HG03097 (cell line): Measurements from ENCODE around the gene NMB.
A peak's percentile ranks its signal among the peaks of the same experiment; 100 is the strongest.
"Not testable (repeated sequence)": the region's sequence is repeated elsewhere in the genome, so short reads cannot be mapped to it uniquely, and the experiment has no call there.

ENCODE experiments used
- ATAC-seq: cut with Tn5 transposase; IDR thresholded peaks from one replicate; pipeline ENCODE4 v1.9.1; 2021; ENCODE audit not compliant: unreplicated experiment, low FRiP score

The NMB gene

GRCh38 chr15:84658080-84658787, at the start of gene NMB:
TSS of gene NMB (minus strand) at chr15:84658199. CDS start at chr15:84658152, 47 bp downstream.
- ATAC-seq, result peak; percentile 68

GRCh38 chr15:84703808-84704207, 45.8 kb upstream of the NMB start:
- no peak for ATAC-seq

GRCh38 chr15:84702961-84703482, 45.0 kb upstream of the NMB start:
- no peak for ATAC-seq

- no peak for ATAC-seq
Observed at GRCh38 chr15:84699538-84700191, 41.7 kb upstream of the NMB start.

- ATAC-seq, result no peak
Observed at GRCh38 chr15:84697236-84697990, 39.4 kb upstream of the NMB start.

- no peak for ATAC-seq
Observed at GRCh38 chr15:84696757-84697156, 38.8 kb upstream of the NMB start.

GRCh38 chr15:84690342-84690741, 32.3 kb upstream of the NMB start:
- ATAC-seq, result no peak

GRCh38 chr15:84689858-84690257, 31.9 kb upstream of the NMB start:
- ATAC-seq, result no peak

- ATAC-seq, result not testable (repeated sequence)
Observed at GRCh38 chr15:84686446-84686845, 28.4 kb upstream of the NMB start.

- ATAC-seq, result no peak
Observed at GRCh38 chr15:84685304-84685703, 27.3 kb upstream of the NMB start.

GRCh38 chr15:84684092-84684491, 26.1 kb upstream of the NMB start:
- ATAC-seq, result no peak

- ATAC-seq, result no peak
Observed at GRCh38 chr15:84681831-84682230, 23.8 kb upstream of the NMB start.

GRCh38 chr15:84671211-84671610, 13.2 kb upstream of the NMB start:
- ATAC-seq, result no peak

GRCh38 chr15:84669726-84670125, 11.7 kb upstream of the NMB start:
- ATAC-seq, result no peak

- ATAC-seq, result no peak
Observed at GRCh38 chr15:84668221-84668982, 10.4 kb upstream of the NMB start.

- ATAC-seq, result no peak
Observed at GRCh38 chr15:84666373-84666772, 8.4 kb upstream of the NMB start.

GRCh38 chr15:84661001-84661400, 3.0 kb upstream of the NMB start:
- no peak for ATAC-seq

GRCh38 chr15:84659904-84660781, 2.1 kb upstream of the NMB start:
- no peak for ATAC-seq

GRCh38 chr15:84658788-84659411, 901 bp upstream of the NMB start:
- no peak for ATAC-seq
